Stimulated activated CD8-positive, alpha-beta memory T cell treated with anti-CD3 and anti-CD28 coated beads, Interleukin-7, amount 100 ng/mL, for 48 hours (primary cell): ENCODE data around the gene SDK1.
"Not testable (repeated sequence)": the region's sequence is repeated elsewhere in the genome, so short reads cannot be mapped to it uniquely, and the experiment has no call there.

Experiments used
- DNase-seq, 2 donors: peaks; one replicate each; pipeline ENCODE4 v3.0.0-alpha.2; 2020; ENCODE audit warnings: low read depth in 1 of 2; ENCODE audit errors: extremely low read depth in 1 of 2

The SDK1 gene

GRCh38 chr7:3575753-3576531 lies 274.9 kb downstream of the SDK1 start:
- DNase-seq: no peak

- no peak for DNase-seq
These were observed 277.3 kb downstream of the SDK1 start for GRCh38 chr7:3578399-3578798.

GRCh38 chr7:3579638-3580219 lies 278.7 kb downstream of the SDK1 start:
- no peak for DNase-seq

- DNase-seq: not testable (repeated sequence)
These were observed 281.1 kb downstream of the SDK1 start for GRCh38 chr7:3582145-3582544.

- DNase-seq: no peak
These were observed 284.8 kb downstream of the SDK1 start for GRCh38 chr7:3585826-3586225.

- no peak for DNase-seq
These were observed 287.3 kb downstream of the SDK1 start for GRCh38 chr7:3588341-3588740.

GRCh38 chr7:3589752-3590151 lies 288.7 kb downstream of the SDK1 start:
- no peak for DNase-seq

- no peak for DNase-seq
These were observed 290.2 kb downstream of the SDK1 start for GRCh38 chr7:3591219-3591618.

- no peak for DNase-seq
These were observed 290.9 kb downstream of the SDK1 start for GRCh38 chr7:3591944-3592343.

- no peak for DNase-seq
These were observed 291.5 kb downstream of the SDK1 start for GRCh38 chr7:3592401-3593134.

GRCh38 chr7:3594901-3595300 lies 293.8 kb downstream of the SDK1 start:
- DNase-seq: no peak

- no peak for DNase-seq
These were observed 297.8 kb downstream of the SDK1 start for GRCh38 chr7:3598854-3599253.

- no peak for DNase-seq
These were observed 304.2 kb downstream of the SDK1 start for GRCh38 chr7:3605222-3605621.

GRCh38 chr7:3606436-3606835 lies 305.4 kb downstream of the SDK1 start:
- DNase-seq: no peak

- DNase-seq: no peak
These were observed 306.8 kb downstream of the SDK1 start for GRCh38 chr7:3607847-3608246.

GRCh38 chr7:3616306-3616705 lies 315.3 kb downstream of the SDK1 start:
- DNase-seq: no peak

GRCh38 chr7:3630081-3630480 lies 329.0 kb downstream of the SDK1 start:
- no peak for DNase-seq

GRCh38 chr7:3634396-3634795 lies 333.3 kb downstream of the SDK1 start:
- DNase-seq: no peak

GRCh38 chr7:3636131-3636860 lies 335.2 kb downstream of the SDK1 start:
- DNase-seq: no peak

- DNase-seq: no peak
These were observed 338.2 kb downstream of the SDK1 start for GRCh38 chr7:3639253-3639652.

- DNase-seq: no peak
These were observed 340.5 kb downstream of the SDK1 start for GRCh38 chr7:3641582-3641981.
